Measurements from ENCODE around the gene DDHD1.

The DDHD1 gene

GRCh38 chr14:52992236-52992870, 160.8 kb downstream of the DDHD1 start:
- DNase-seq (ENCODE audit: low read depth), result no peak

GRCh38 chr14:52988139-52988538, 165.0 kb downstream of the DDHD1 start:
- no peak for DNase-seq (ENCODE audit: low read depth)

- no peak for DNase-seq (ENCODE audit: low read depth)
These were observed 165.6 kb downstream of the DDHD1 start for GRCh38 chr14:52987514-52987913.

- no peak for DNase-seq (ENCODE audit: low read depth)
These were observed 166.1 kb downstream of the DDHD1 start for GRCh38 chr14:52987042-52987441.
